Endodermal cell (in vitro differentiated cells): ENCODE data around the gene CDK3. TPM values are rescaled to one million over a fixed set of nuclear protein-coding genes. Genes with fewer than 3 reads are reported as not detected.
A peak's percentile ranks its signal among the peaks of the same experiment; 100 is the strongest.

Source experiments
- DNase-seq: peaks from one replicate; pipeline ENCODE4 v3.0.0-alpha.2; 2017
- H3K27ac ChIP-seq: 2 replicates; pipeline ENCODE4 v1.5.1; 2013; ENCODE audit warnings: mild to moderate bottlenecking, low read depth, low read length, moderate library complexity
- H3K27me3 ChIP-seq: 2 replicates; pipeline ENCODE4 v1.6.1; 2013; ENCODE audit warnings: mild to moderate bottlenecking, low read length, moderate library complexity; ENCODE audit not compliant: insufficient read depth, control insufficient read depth, poor library complexity, severe bottlenecking
- H3K36me3 ChIP-seq: 2 replicates; pipeline ENCODE4 v1.7.0; 2013; ENCODE audit warnings: mild to moderate bottlenecking, low read length, moderate library complexity; ENCODE audit not compliant: control insufficient read depth, insufficient read depth
- H3K4me1 ChIP-seq: one replicate; pipeline ENCODE4 v1.7.0; 2013; ENCODE audit warnings: low read length; ENCODE audit not compliant: control insufficient read depth, insufficient read depth
- H3K4me3 ChIP-seq: 2 replicates; pipeline ENCODE4 v1.5.1; 2013; ENCODE audit warnings: mild to moderate bottlenecking, low read length, moderate library complexity
- H3K9ac ChIP-seq: 2 replicates; pipeline ENCODE4 v1.6.1; 2013; ENCODE audit warnings: mild to moderate bottlenecking, low read length, moderate library complexity; ENCODE audit not compliant: poor library complexity, severe bottlenecking; ENCODE audit errors: extremely low read depth
- H3K9me3 ChIP-seq: 2 replicates; pipeline ENCODE4 v1.6.1; 2013; ENCODE audit warnings: mild to moderate bottlenecking, low read length, moderate library complexity; ENCODE audit not compliant: control insufficient read depth
- H3K27ac Mint-ChIP-seq: 2 replicates; pipeline ENCODE4 v1.8.0; 2020; ENCODE audit warnings: mixed read lengths
- H3K27me3 Mint-ChIP-seq: 2 replicates; pipeline ENCODE4 v1.8.0; 2021; ENCODE audit warnings: mild to moderate bottlenecking, mixed read lengths; ENCODE audit not compliant: insufficient read depth
- H3K36me3 Mint-ChIP-seq: 2 replicates; pipeline ENCODE4 v1.8.0; 2020; ENCODE audit warnings: low read depth, mixed read lengths
- H3K4me1 Mint-ChIP-seq: 2 replicates; pipeline ENCODE4 v1.8.0; 2020; ENCODE audit warnings: mixed read lengths
- H3K4me3 Mint-ChIP-seq: 2 replicates; pipeline ENCODE4 v1.8.0; 2020; ENCODE audit warnings: mild to moderate bottlenecking, moderate library complexity, mixed read lengths
- H3K9me3 Mint-ChIP-seq: 2 replicates; pipeline ENCODE4 v1.8.0; 2020; ENCODE audit warnings: mild to moderate bottlenecking, mixed read lengths
- WGBS, 2 experiments: methylation state at CpG; one replicate each; pipeline versions ENCODE4 v1.1.5 to v1.1.7; 2013; ENCODE audit warnings: missing lambda C conversion rate in 2 of 2, mixed read lengths in 1 of 2; ENCODE audit not compliant: insufficient coverage in 1 of 2, insufficient read length in 1 of 2; 5-methylcytosine and 5-hydroxymethylcytosine counted together
- total RNA-seq, 2 donors: library from RNA; stranded (reverse); fragmentation: NEBNext Ultra II Directional in 1 of 2; extraction: Animal tissue kit (Norgen Biotek cat#: 25700) in 1 of 2; gene quantifications; 2 replicates in 1 of 2; 3 replicates in 1 of 2; pipeline ENCODE4 v1.2.1, GENCODE V29; 2021
- TF ChIP-seq, protein P1 (sequence below): fragments of 200-600 bp; sonication (generic); conservative IDR thresholded peaks from 2 replicates; pipeline ENCODE4 v1.5.0; 2021; ENCODE audit warnings: antibody characterized with exemption, mild to moderate bottlenecking

The CDK3 gene
- total RNA-seq, 2 donors from 2014 or later = 7.3 to 11.7 TPM

DNA sequence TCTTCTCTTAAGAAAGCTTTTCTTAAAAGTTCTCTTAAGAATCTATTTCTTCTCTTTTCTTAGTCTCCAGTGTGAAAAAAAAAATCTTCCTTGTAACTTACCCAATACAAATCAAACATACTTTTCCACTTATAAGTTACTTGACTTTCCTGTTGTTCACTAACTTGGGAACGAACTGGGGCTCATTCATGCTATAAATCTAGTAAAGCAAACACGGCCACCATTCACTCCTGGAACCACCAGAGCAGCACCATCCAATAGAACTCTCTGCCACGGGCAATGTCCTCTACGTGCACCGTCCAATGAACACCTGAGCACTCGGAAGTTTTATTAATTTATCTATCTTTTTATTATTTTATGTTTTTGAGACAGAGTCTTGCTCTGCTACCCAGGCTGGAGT, 50.9 kb downstream of the CDK3 start:
- peaks cover 86% of the 10 kb centered on the region for H3K36me3 ChIP-seq
- no peaks in the 10 kb centered on the region for H3K4me1 Mint-ChIP-seq
- no peak overlapping the region for H3K27ac Mint-ChIP-seq
- no peak for DNase-seq
- no peaks in the 10 kb centered on the region for H3K4me1 ChIP-seq
- no peak overlapping the region for H3K27ac ChIP-seq
- no peaks in the 10 kb centered on the region for H3K27me3 Mint-ChIP-seq
- 92% methylated on average over 6 of the region's 6 CpGs; no CpG with 5 or more reads in 1 of the 2 experiments for WGBS, 2 experiments
- no peaks in the 10 kb centered on the region for H3K9me3 ChIP-seq
- H3K9ac ChIP-seq = no peak overlapping the region
- H3K27me3 ChIP-seq = no peaks in the 10 kb centered on the region
- TF ChIP-seq, protein P1, sequence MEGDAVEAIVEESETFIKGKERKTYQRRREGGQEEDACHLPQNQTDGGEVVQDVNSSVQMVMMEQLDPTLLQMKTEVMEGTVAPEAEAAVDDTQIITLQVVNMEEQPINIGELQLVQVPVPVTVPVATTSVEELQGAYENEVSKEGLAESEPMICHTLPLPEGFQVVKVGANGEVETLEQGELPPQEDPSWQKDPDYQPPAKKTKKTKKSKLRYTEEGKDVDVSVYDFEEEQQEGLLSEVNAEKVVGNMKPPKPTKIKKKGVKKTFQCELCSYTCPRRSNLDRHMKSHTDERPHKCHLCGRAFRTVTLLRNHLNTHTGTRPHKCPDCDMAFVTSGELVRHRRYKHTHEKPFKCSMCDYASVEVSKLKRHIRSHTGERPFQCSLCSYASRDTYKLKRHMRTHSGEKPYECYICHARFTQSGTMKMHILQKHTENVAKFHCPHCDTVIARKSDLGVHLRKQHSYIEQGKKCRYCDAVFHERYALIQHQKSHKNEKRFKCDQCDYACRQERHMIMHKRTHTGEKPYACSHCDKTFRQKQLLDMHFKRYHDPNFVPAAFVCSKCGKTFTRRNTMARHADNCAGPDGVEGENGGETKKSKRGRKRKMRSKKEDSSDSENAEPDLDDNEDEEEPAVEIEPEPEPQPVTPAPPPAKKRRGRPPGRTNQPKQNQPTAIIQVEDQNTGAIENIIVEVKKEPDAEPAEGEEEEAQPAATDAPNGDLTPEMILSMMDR = no peak
- H3K36me3 Mint-ChIP-seq = peaks cover 67% of the 10 kb centered on the region
- H3K4me3 ChIP-seq = no peak overlapping the region
- H3K9me3 Mint-ChIP-seq = no peaks in the 10 kb centered on the region
- no peak overlapping the region for H3K4me3 Mint-ChIP-seq

- 97 to 99% methylated on average over 15 to 17 of the region's 17 CpGs for WGBS, 2 experiments
- H3K27ac ChIP-seq = no peak overlapping the region
Observed at GRCh38 chr17:76053246-76054111, 52.8 kb downstream of the CDK3 start.

GRCh38 chr17:76054112-76054476, 53.4 kb downstream of the CDK3 start:
- no peak for DNase-seq
- no peak overlapping the region for H3K4me3 Mint-ChIP-seq
- no peak overlapping the region for H3K27ac ChIP-seq
- H3K9me3 Mint-ChIP-seq = no peaks in the 10 kb centered on the region
- H3K4me1 Mint-ChIP-seq = no peaks in the 10 kb centered on the region
- H3K27me3 Mint-ChIP-seq = no peaks in the 10 kb centered on the region
- H3K36me3 Mint-ChIP-seq = peaks cover 67% of the 10 kb centered on the region
- H3K4me1 ChIP-seq = no peaks in the 10 kb centered on the region
- TF ChIP-seq, protein P1 = no peak
- no peak overlapping the region for H3K4me3 ChIP-seq
- H3K27me3 ChIP-seq = no peaks in the 10 kb centered on the region
- peaks cover 88% of the 10 kb centered on the region for H3K36me3 ChIP-seq
- H3K9ac ChIP-seq = no peak overlapping the region
- 100% methylated on average over 3 to 4 of the region's 4 CpGs for WGBS, 2 experiments
- peak overlapping the region; percentile 35 for H3K27ac Mint-ChIP-seq
- no peaks in the 10 kb centered on the region for H3K9me3 ChIP-seq

More at GRCh38 chr17:76053246-76054111, 52.8 kb downstream of the CDK3 start:
- no peak for DNase-seq
- Histone ChIP-seq H3K4me1 (no peaks in the 10 kb centered on the region), H3K4me3 (no peak overlapping the region), H3K9me3 (no peaks in the 10 kb centered on the region), H3K27me3 (no peaks in the 10 kb centered on the region), H3K36me3 (peaks cover 88% of the 10 kb centered on the region), H3K9ac (no peak overlapping the region)
- H3K4me1 Mint-ChIP-seq = no peaks in the 10 kb centered on the region
- no peaks in the 10 kb centered on the region for H3K9me3 Mint-ChIP-seq
- peak overlapping the region; percentile 35 for H3K27ac Mint-ChIP-seq
- no peak overlapping the region for H3K4me3 Mint-ChIP-seq
- no peaks in the 10 kb centered on the region for H3K27me3 Mint-ChIP-seq
- peaks cover 67% of the 10 kb centered on the region for H3K36me3 Mint-ChIP-seq
- TF ChIP-seq, protein P1 = no peak

Other genes with a start within 250 kb of the CDK3 start
- gene GALK1, start 235.7 kb upstream of the CDK3 start, total RNA-seq = 10 to 100 TPM; 26.7 to 33.2 TPM
- 10 to 100 TPM; 38.0 to 39.0 TPM for gene UNK, start 216.0 kb upstream of the CDK3 start, total RNA-seq
- gene UNC13D, start 156.5 kb upstream of the CDK3 start, total RNA-seq = 1 to 10 TPM; 6.3 to 6.4 TPM
- 10 to 100 TPM; 74.3 to 82.7 TPM for gene WBP2, start 145.5 kb upstream of the CDK3 start, total RNA-seq
- gene TRIM47, start 122.3 kb upstream of the CDK3 start, total RNA-seq = 1 to 10 TPM; 1.6 to 2.7 TPM
- 10 to 100 TPM; 27.4 to 35.3 TPM for gene TRIM65, start 103.9 kb upstream of the CDK3 start, total RNA-seq
- gene MRPL38, start 96.0 kb upstream of the CDK3 start, total RNA-seq = 100 to 1,000 TPM; 103 to 118 TPM
- 10 to 100 TPM; 25.9 to 39.1 TPM for gene FBF1, start 59.8 kb upstream of the CDK3 start, total RNA-seq
- 10 to 100 TPM; 28.6 to 37.1 TPM for gene ACOX1, start 21.7 kb upstream of the CDK3 start, total RNA-seq
- gene TEN1, start 21.6 kb upstream of the CDK3 start, total RNA-seq = 10 to 100 TPM; 12.1 to 15.3 TPM
- gene EVPL, start 26.5 kb downstream of the CDK3 start, total RNA-seq = under 1 TPM; 0.20 to 0.51 TPM
- 10 to 100 TPM; 73.9 to 78.0 TPM for gene SRP68, start 71.7 kb downstream of the CDK3 start, total RNA-seq
- not detected for gene GALR2, start 73.9 kb downstream of the CDK3 start, total RNA-seq
- gene ZACN, start 78.3 kb downstream of the CDK3 start, total RNA-seq = under 1 TPM in 1 of 2 donors, not detected in 1; 0.09 TPM
- gene EXOC7, start 102.9 kb downstream of the CDK3 start, total RNA-seq = 100 to 1,000 TPM; 159 to 187 TPM
- 10 to 100 TPM; 17.8 to 23.6 TPM for gene FOXJ1, start 140.4 kb downstream of the CDK3 start, total RNA-seq
- 10 to 100 TPM in 1 of 2 donors, 1 to 10 TPM in 1; 9.6 to 11.2 TPM for gene RNF157, start 239.6 kb downstream of the CDK3 start, total RNA-seq